PC-9 (cell line): Measurements from ENCODE around the gene LDHD.

Experiments used
- CTCF ChIP-seq: fragments of 200-600 bp; sonication (generic); conservative IDR thresholded peaks from 2 replicates; pipeline ENCODE4 v1.6.1; 2017; ENCODE audit warnings: mixed run types, antibody characterized with exemption, mild to moderate bottlenecking, moderate library complexity
- EZH2 ChIP-seq: fragments of 200-600 bp; sonication (generic); IDR thresholded peaks from 2 replicates; pipeline ENCODE4 v1.8.0; 2017; ENCODE audit warnings: antibody characterized with exemption, low read depth

DNA sequence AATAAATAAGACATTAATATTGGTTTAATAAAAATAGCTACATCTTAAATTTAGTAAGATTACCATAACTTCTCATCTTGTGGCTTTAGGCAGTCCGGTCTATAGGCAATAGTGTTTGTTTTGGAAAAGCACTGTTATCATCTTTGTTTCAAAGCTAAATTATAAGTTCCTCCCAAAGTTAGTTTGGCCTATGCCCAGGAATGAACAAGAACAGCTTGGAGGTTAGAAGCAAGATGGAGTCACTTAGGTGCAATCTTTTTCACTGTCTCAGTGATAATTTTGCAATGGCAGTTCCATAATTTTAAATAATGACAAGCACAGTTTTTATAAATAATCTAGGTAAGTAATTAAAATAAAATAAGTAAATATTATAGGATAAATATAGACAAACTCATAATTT lies 6.0 kb upstream of the LDHD start:
- TF ChIP-seq CTCF = no peak
- TF ChIP-seq EZH2 = no peak
